HepG2 (cell line): ENCODE data around the gene PSMB8. TPM values are rescaled to one million over a fixed set of nuclear protein-coding genes. Genes with fewer than 3 reads are reported as not detected.

Source experiments
- ATAC-seq: fragments of 200-7000 bp; cut with Tn5 transposase; 3 replicates; pipeline ENCODE4 v1.9.1; 2020; ENCODE audit warnings: mild to moderate bottlenecking, moderate library complexity
- BruUV-seq: library from RNA; stranded (reverse); fragments of 400-500 nt; replicated peaks from 2 replicates; lab custom pipeline; 2021; lab: Mats Ljungman, UMichigan
- CTCF ChIA-PET: fragments of 300-600 bp; formaldehyde crosslinking; extraction: SDS; loops from one replicate; lab custom pipeline; 2021; ENCODE audit warnings: low total read pairs, inconsistent platforms, low intra/inter-chr PET ratio; lab: Yijun Ruan, JAX
- POLR2A ChIA-PET: fragments of 350-600 bp; sonication (Branson Sonifier 250); formaldehyde crosslinking; loops from one replicate; lab custom pipeline; 2020; ENCODE audit warnings: antibody characterized with exemption, inconsistent platforms; lab: Yijun Ruan, JAX
- DNase-seq: peaks from one replicate; pipeline ENCODE4 v3.0.0-alpha.2; 2015; ENCODE audit warnings: low spot score
- FAIRE-seq: peaks from 3 replicates; lab custom pipeline; 2011; peaks lifted over from hg19 to GRCh38; lab: Jason Lieb, UNC
- H2AFZ ChIP-seq: one replicate; pipeline ENCODE4 v1.6.1; 2011; ENCODE audit warnings: low read length, inconsistent platforms
- H3K27ac ChIP-seq: fragments of 300-600 bp; 3 replicates; pipeline ENCODE4 v1.8.0; 2011; ENCODE audit warnings: mixed run types, mild to moderate bottlenecking, mixed read lengths, low read length, inconsistent platforms; ENCODE audit not compliant: insufficient read depth; ENCODE audit errors: extremely low read length
- H3K27me3 ChIP-seq, 2 experiments: fragments of 200-600 bp in 1 of 2; 2 replicates in 1 of 2; 3 replicates in 1 of 2; pipeline versions ENCODE4 v1.6.0 to v1.8.0; 2011; ENCODE audit warnings: low read length in 2 of 2, mild to moderate bottlenecking in 2 of 2, moderate library complexity in 2 of 2, inconsistent platforms in 1 of 2; ENCODE audit not compliant: insufficient read depth in 2 of 2, control insufficient read depth in 1 of 2
- H3K36me3 ChIP-seq, 2 experiments: fragments of 200-600 bp in 1 of 2; replicated peaks in 1 of 2; 2 replicates in 1 of 2; 3 replicates in 1 of 2; pipeline versions ENCODE4 v1.5.1 to v1.8.0; 2011; ENCODE audit warnings: low read length in 2 of 2, inconsistent platforms in 1 of 2; ENCODE audit not compliant: insufficient read depth in 2 of 2, control insufficient read depth in 1 of 2
- H3K4me1 ChIP-seq: 2 replicates; pipeline ENCODE4 v1.5.1; 2012; ENCODE audit warnings: low read length, inconsistent platforms; ENCODE audit not compliant: insufficient read depth
- H3K4me2 ChIP-seq: 2 replicates; pipeline ENCODE4 v1.6.0; 2011; ENCODE audit warnings: low read depth, low read length, inconsistent platforms
- H3K4me3 ChIP-seq, 3 experiments: fragments of 200-600 bp in 1 of 3; sonication (generic), shearing (Covaris generic) in 1 of 3; replicated peaks in 1 of 3; 2 replicates each; pipeline ENCODE4 v1.5.1; 2011 to 2016; ENCODE audit warnings: low read length in 3 of 3, inconsistent platforms in 2 of 3, low read depth in 2 of 3, mild to moderate bottlenecking in 2 of 3, control low read depth in 1 of 3, mixed read lengths in 1 of 3; ENCODE audit not compliant: insufficient read depth in 1 of 3
- H3K79me2 ChIP-seq: one replicate; pipeline ENCODE4 v1.6.1; 2011; ENCODE audit warnings: low read length, inconsistent platforms; ENCODE audit not compliant: insufficient read depth
- H3K9ac ChIP-seq: 2 replicates; pipeline ENCODE4 v1.6.0; 2011; ENCODE audit warnings: mild to moderate bottlenecking, low read depth, low read length, inconsistent platforms; ENCODE audit not compliant: insufficient read depth
- H3K9me3 ChIP-seq: 2 replicates; pipeline ENCODE4 v1.5.1; 2012; ENCODE audit warnings: mild to moderate bottlenecking, low read length
- H4K20me1 ChIP-seq: 2 replicates; pipeline ENCODE4 v1.6.0; 2011; ENCODE audit warnings: inconsistent platforms, mild to moderate bottlenecking, low read length, moderate library complexity; ENCODE audit not compliant: insufficient read depth
- ATF5 ChIP-seq: sonication (generic); formaldehyde crosslinking; IDR thresholded peaks from 2 replicates; pipeline ENCODE4 v1.4.0; 2020; ENCODE audit warnings: mild to moderate bottlenecking, low read depth, missing genetic modification reagents
- ESRRA ChIP-seq: sonication (generic); formaldehyde crosslinking; IDR thresholded peaks from 2 replicates; pipeline ENCODE4 v1.5.1; 2020; ENCODE audit warnings: mild to moderate bottlenecking, low read depth, missing genetic modification reagents
- FLYWCH1 ChIP-seq: sonication (generic); formaldehyde crosslinking; IDR thresholded peaks from 2 replicates; pipeline ENCODE4 v1.8.1; 2023; ENCODE audit warnings: mild to moderate bottlenecking, missing genetic modification reagents
- HOXD1 ChIP-seq: sonication (generic); formaldehyde crosslinking; IDR thresholded peaks from 2 replicates; pipeline ENCODE4 v1.5.0; 2020; ENCODE audit warnings: missing genetic modification reagents
- MBNL3 ChIP-seq: fragments of 250-450 bp; sonication (Bioruptor Pico); conservative IDR thresholded peaks from 2 replicates; pipeline ENCODE4 v1.8.0; 2022; ENCODE audit warnings: mild to moderate bottlenecking, inconsistent platforms
- MIER3 ChIP-seq: IDR thresholded peaks from 2 replicates; pipeline ENCODE4 v1.6.1; 2016; ENCODE audit warnings: missing compliant biosample characterization, borderline replicate concordance
- MTA3 ChIP-seq: sonication (generic); formaldehyde crosslinking; IDR thresholded peaks from 2 replicates; pipeline ENCODE4 v1.4.0; 2020; ENCODE audit warnings: missing genetic modification reagents
- PBX3 ChIP-seq: sonication (generic); formaldehyde crosslinking; IDR thresholded peaks from 2 replicates; pipeline ENCODE4 v1.8.1; 2023; ENCODE audit warnings: missing genetic modification reagents, inconsistent platforms, borderline replicate concordance
- RCOR2 ChIP-seq: IDR thresholded peaks from 2 replicates; pipeline ENCODE4 v1.6.1; 2016; ENCODE audit warnings: missing biosample characterization, missing genetic modification reagents
- RFX1 ChIP-seq: fragments of 450-650 bp; IDR thresholded peaks from 2 replicates; pipeline ENCODE4 v1.6.1; 2017
- SP5 ChIP-seq: IDR thresholded peaks from 2 replicates; pipeline ENCODE4 v1.6.1; 2016; ENCODE audit warnings: low read depth, borderline replicate concordance
- TAF1 ChIP-seq: sonication (generic); formaldehyde crosslinking; IDR thresholded peaks from 2 replicates; pipeline ENCODE4 v1.4.0; 2020; ENCODE audit warnings: missing genetic modification reagents
- ZNF101 ChIP-seq: sonication (generic); formaldehyde crosslinking; IDR thresholded peaks from 2 replicates; pipeline ENCODE4 v1.4.0; 2020; ENCODE audit warnings: mild to moderate bottlenecking, low read depth, missing genetic modification reagents, borderline replicate concordance
- ZNF224 ChIP-seq: sonication (generic); formaldehyde crosslinking; IDR thresholded peaks from 2 replicates; pipeline ENCODE4 v1.5.0; 2020; ENCODE audit warnings: mild to moderate bottlenecking, missing genetic modification reagents
- ZNF614 ChIP-seq: IDR thresholded peaks from 2 replicates; pipeline ENCODE4 v1.6.1; 2018; ENCODE audit warnings: missing biosample characterization, missing genetic modification reagents, inconsistent platforms, borderline replicate concordance
- ZSCAN30 ChIP-seq: sonication (generic); formaldehyde crosslinking; IDR thresholded peaks from 2 replicates; pipeline ENCODE4 v1.5.0; 2020; ENCODE audit warnings: mild to moderate bottlenecking, missing genetic modification reagents
- WGBS: methylation state at CpG from one replicate; pipeline ENCODE4 v1.1.6; 2017; ENCODE audit warnings: low lambda C conversion rate; 5-methylcytosine and 5-hydroxymethylcytosine counted together
- in situ Hi-C: cut with HindIII; loops from 2 replicates; pipeline ENCODE4 v1.10.0; 2017; ENCODE audit warnings: low pct_unique_long_range_greater_than_20kb; ENCODE audit not compliant: extremely low pct_ligation_motif_present
- intact Hi-C: fragments of 100-400 bp; cut with micrococcal nuclease; formaldehyde crosslinking; loops from one replicate; pipeline ENCODE4 v1.10.0; 2022; ENCODE audit not compliant: unreplicated experiment
- polyA plus RNA-seq, 8 experiments: library from polyadenylated mRNA; depleted of rRNA in 3 of 8; stranded (reverse) in 7 of 8; unstranded in 1 of 8; fragments of >200 nt; fragmentation: Illumina TruSeq in 4 of 8; extraction: Trizol in 4 of 8; gene quantifications; 2 replicates each; pipeline versions ENCODE4 v1.2.1 to v1.2.3, GENCODE V29; 2011 to 2016; ENCODE audit warnings: low read depth in 4 of 8, missing spikeins in 1 of 8, mixed read lengths in 1 of 8; ENCODE audit not compliant: insufficient read depth in 1 of 8
- total RNA-seq, 5 experiments: library from RNA; depleted of rRNA; stranded (reverse); fragments of >200 nt; fragmentation: Illumina TruSeq; extraction: Trizol; gene quantifications; 2 replicates each; pipeline ENCODE4 v1.2.3, GENCODE V29; 2016; ENCODE audit warnings: low read depth in 1 of 5

The PSMB8 gene
- total and polyA plus RNA-seq, 2 of the 13 experiments (the other 11 are each of a cell fraction or from before 2014, with no cell fraction given): 30.7 to 64.7 TPM

DNA sequence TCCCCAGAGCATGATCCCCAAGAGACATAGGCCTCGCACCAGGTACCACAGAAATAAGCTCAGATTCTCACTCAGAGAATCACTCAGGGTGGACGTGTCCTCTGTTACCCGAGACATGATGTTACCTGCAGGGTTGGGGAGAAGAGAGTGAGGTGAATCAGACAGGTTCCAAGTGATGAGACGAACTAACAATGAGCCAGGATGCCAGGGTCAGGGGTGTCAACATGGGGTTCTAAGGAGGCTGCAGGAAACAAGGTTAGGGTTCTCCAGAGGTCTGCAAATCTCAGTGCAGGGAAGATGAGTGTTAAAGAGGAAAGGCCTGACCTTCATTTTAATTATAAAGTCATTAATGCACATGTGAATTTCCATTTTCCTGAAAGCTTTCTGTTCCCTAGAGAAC is 7.2 kb upstream of the PSMB8 start:
- Histone ChIP-seq H3K4me1 (peaks cover 25% of the 10 kb centered on the region), H3K36me3 (peaks cover 1 to 6% of the 10 kb centered on the region in 2 experiments; a peak in 2 of 5 replicates), H4K20me1 (no peaks in the 10 kb centered on the region), H3K9ac (no peak overlapping the region), H3K4me2 (no peak overlapping the region), H3K27me3 (no peaks in the 10 kb centered on the region; a peak in 1 of 5 replicates)
- POLR2A ChIA-PET: interaction anchor here (0.6 to 0.8 kb wide), 2 partner anchors 13 to 45 kb away, joined by 3 read pairs; partner anchors contain the start of gene TAP2
- DNase-seq: no peak
- CTCF ChIA-PET: no interaction called here
- WGBS: 97% methylated on average over 4 of the region's 4 CpGs
- FAIRE-seq: no peak
- in situ Hi-C loops: no loop called here
- TF ChIP-seq PBX3 (CRISPR knock-in tag) (no peak), ATF5 (CRISPR knock-in tag) (no peak), RFX1 (no peak), ZNF101 (CRISPR knock-in tag) (no peak), ZNF224 (no peak), ZSCAN30 (no peak), ESRRA (no peak), RCOR2 (CRISPR knock-in tag) (no peak), TAF1 (CRISPR knock-in tag) (no peak), MTA3 (no peak), HOXD1 (CRISPR knock-in tag) (no peak), MBNL3 (CRISPR knock-in tag) (no peak), FLYWCH1 (CRISPR knock-in tag) (no peak), ZNF614 (CRISPR knock-in tag) (no peak), MIER3 (CRISPR knock-in tag) (no peak), SP5 (CRISPR knock-in tag) (no peak)
- TF ChIP-seq, all 625 proteins: peak for 0
- H3K4me3 ChIP-seq: no peak overlapping the region
- no peaks in the 10 kb centered on the region for H3K9me3 ChIP-seq
- H3K79me2 ChIP-seq: no peaks in the 10 kb centered on the region
- no TSS peak for BruUV-seq
- no peak overlapping the region for H2AFZ ChIP-seq
- no peak overlapping the region for H3K27ac ChIP-seq
- intact Hi-C loops: no loop called here
- ATAC-seq: no peak
